SK-N-SH (cell line): ENCODE results near the gene WWOX. TPM values are rescaled to one million over a fixed set of nuclear protein-coding genes. Genes with fewer than 3 reads are reported as not detected.

Experiments used
- CTCF ChIA-PET: fragments of 300-600, 350-600 bp; formaldehyde crosslinking; extraction: SDS; loops from one replicate; lab custom pipeline; 2021; lab: Yijun Ruan, JAX
- POLR2A ChIA-PET: fragments of 350-600 bp; sonication (Branson Sonifier 250); formaldehyde crosslinking; extraction: SDS; loops from one replicate; lab custom pipeline; 2020; ENCODE audit warnings: antibody characterized with exemption, inconsistent platforms; lab: Yijun Ruan, JAX
- DNase-seq: peaks from one replicate; pipeline ENCODE4 v3.0.0; 2012
- H2AFZ ChIP-seq: fragments of 200-600 bp; sonication (generic); 2 replicates; pipeline ENCODE4 v1.8.1; 2016; ENCODE audit warnings: antibody characterized with exemption, mild to moderate bottlenecking, low read depth
- H3F3A ChIP-seq: fragments of 200-600 bp; sonication (generic); replicated peaks from 2 replicates; pipeline ENCODE3; 2016; ENCODE audit warnings: antibody characterized with exemption, mild to moderate bottlenecking; ENCODE audit not compliant: insufficient read depth
- H3K27ac ChIP-seq, 2 experiments: fragments of 200-500 bp in 1 of 2; fragments of 200-600 bp in 1 of 2; sonication (Bioruptor generic) in 1 of 2; sonication (generic), shearing (Covaris generic) in 1 of 2; 2 replicates each; pipeline versions ENCODE4 v1.5.1 to v1.6.1; 2014 to 2016; ENCODE audit warnings: low read depth in 2 of 2, inconsistent platforms in 1 of 2, low read length in 1 of 2, mild to moderate bottlenecking in 1 of 2, mixed read lengths in 1 of 2
- H3K27me3 ChIP-seq: fragments of 200-600 bp; sonication (generic), shearing (Covaris generic); 2 replicates; pipeline ENCODE4 v1.6.1; 2016; ENCODE audit warnings: mixed run types; ENCODE audit not compliant: insufficient read depth
- H3K36me3 ChIP-seq, 2 experiments: fragments of 200-500 bp in 1 of 2; fragments of 200-600 bp in 1 of 2; sonication (Bioruptor generic) in 1 of 2; sonication (generic) in 1 of 2; replicated peaks in 1 of 2; 2 replicates each; pipeline versions ENCODE3 to v1.5.1; 2014 to 2016; ENCODE audit warnings: low read length in 1 of 2, mild to moderate bottlenecking in 1 of 2; ENCODE audit not compliant: insufficient read depth in 2 of 2, control insufficient read depth in 1 of 2
- H3K4me1 ChIP-seq, 2 experiments: fragments of 200-500 bp in 1 of 2; fragments of 200-600 bp in 1 of 2; sonication (Bioruptor generic) in 1 of 2; sonication (generic), shearing (Covaris generic) in 1 of 2; 2 replicates each; pipeline versions ENCODE4 v1.5.1 to v1.6.1; 2014 to 2016; ENCODE audit warnings: low read depth in 1 of 2, low read length in 1 of 2, mixed run types in 1 of 2; ENCODE audit not compliant: insufficient read depth in 2 of 2, control insufficient read depth in 1 of 2
- H3K4me2 ChIP-seq: fragments of 200-600 bp; sonication (generic), shearing (Covaris generic); 2 replicates; pipeline ENCODE4 v1.6.1; 2017; ENCODE audit warnings: mixed run types
- H3K4me3 ChIP-seq, 2 experiments: fragments of 200-500 bp in 1 of 2; fragments of 200-600 bp in 1 of 2; sonication (Bioruptor generic) in 1 of 2; sonication (generic), shearing (Covaris generic) in 1 of 2; 2 replicates each; pipeline versions ENCODE4 v1.5.1 to v1.8.1; 2014 to 2016; ENCODE audit warnings: low read depth in 2 of 2, inconsistent platforms in 1 of 2, low read length in 1 of 2, mild to moderate bottlenecking in 1 of 2, mixed read lengths in 1 of 2, moderate library complexity in 1 of 2
- H3K79me2 ChIP-seq: fragments of 200-600 bp; sonication (generic); 2 replicates; pipeline ENCODE4 v1.8.1; 2017; ENCODE audit warnings: mild to moderate bottlenecking; ENCODE audit not compliant: insufficient read depth
- H3K9ac ChIP-seq: fragments of 200-600 bp; sonication (generic); 2 replicates; pipeline ENCODE4 v1.6.1; 2017; ENCODE audit warnings: mixed run types
- H3K9me2 ChIP-seq: fragments of 200-600 bp; sonication (generic); 2 replicates; pipeline ENCODE4 v1.6.1; 2017; ENCODE audit warnings: mixed run types
- H3K9me3 ChIP-seq: fragments of 200-600 bp; sonication (generic); 2 replicates; pipeline ENCODE4 v1.6.1; 2017; ENCODE audit warnings: mixed run types, mild to moderate bottlenecking, moderate library complexity
- H4K20me1 ChIP-seq: fragments of 200-600 bp; sonication (generic); 2 replicates; pipeline ENCODE4 v1.6.1; 2017; ENCODE audit warnings: mild to moderate bottlenecking, mixed run types; ENCODE audit not compliant: insufficient read depth
- EP300 ChIP-seq, 2 experiments: IDR thresholded peaks; 2 replicates each; pipeline versions ENCODE4 v1.4.0 to v1.6.1; 2012; ENCODE audit warnings: borderline replicate concordance in 1 of 2, low read depth in 1 of 2, low read length in 1 of 2
- FOSL2 ChIP-seq: IDR thresholded peaks from 2 replicates; pipeline ENCODE4 v1.4.0; 2012; ENCODE audit warnings: low read depth, mild to moderate bottlenecking, moderate library complexity, borderline replicate concordance
- FOXM1 ChIP-seq: IDR thresholded peaks from 2 replicates; pipeline ENCODE4 v1.4.0; 2012; ENCODE audit warnings: low read depth, mild to moderate bottlenecking
- GABPA ChIP-seq: IDR thresholded peaks from 2 replicates; pipeline ENCODE4 v1.4.0; 2012; ENCODE audit warnings: low read depth, mild to moderate bottlenecking
- JUND ChIP-seq: IDR thresholded peaks from 2 replicates; pipeline ENCODE4 v1.4.0; 2012
- NFIC ChIP-seq: IDR thresholded peaks from 2 replicates; pipeline ENCODE4 v1.4.0; 2012; ENCODE audit warnings: borderline replicate concordance
- RAD21 ChIP-seq: IDR thresholded peaks from 2 replicates; pipeline ENCODE4 v1.6.1; 2012; ENCODE audit warnings: mild to moderate bottlenecking, low read length
- RCOR1 ChIP-seq: fragments of 150-350 bp; IDR thresholded peaks from 2 replicates; pipeline ENCODE4 v1.6.1; 2017; ENCODE audit warnings: antibody characterized with exemption, low read length
- YY1 ChIP-seq: IDR thresholded peaks from 2 replicates; pipeline ENCODE4 v1.4.0; 2012; ENCODE audit warnings: low read depth, mild to moderate bottlenecking
- WGBS: methylation state at CpG from one replicate; pipeline ENCODE4 v1.1.6; 2017; ENCODE audit warnings: low lambda C conversion rate; 5-methylcytosine and 5-hydroxymethylcytosine counted together
- polyA plus RNA-seq, 3 experiments: library from polyadenylated mRNA; depleted of rRNA; stranded (reverse); fragments of >200 nt; gene quantifications; 2 replicates each; pipeline ENCODE4 v1.2.3, GENCODE V29; 2012
- TF ChIP-seq, protein P1 (sequence below): IDR thresholded peaks from 2 replicates; pipeline ENCODE4 v1.4.0; 2012; ENCODE audit warnings: low read depth, borderline replicate concordance
- TF ChIP-seq, protein P2 (sequence below): IDR thresholded peaks from 2 replicates; pipeline ENCODE4 v1.4.0; 2012; ENCODE audit warnings: low read depth, borderline replicate concordance
- TF ChIP-seq, protein P3 (sequence below): IDR thresholded peaks from 2 replicates; pipeline ENCODE4; 2012

Gene WWOX
- polyA plus RNA-seq, 1 of the 3 experiments (the other 2 are of a cell fraction) = 10.8 TPM

DNA sequence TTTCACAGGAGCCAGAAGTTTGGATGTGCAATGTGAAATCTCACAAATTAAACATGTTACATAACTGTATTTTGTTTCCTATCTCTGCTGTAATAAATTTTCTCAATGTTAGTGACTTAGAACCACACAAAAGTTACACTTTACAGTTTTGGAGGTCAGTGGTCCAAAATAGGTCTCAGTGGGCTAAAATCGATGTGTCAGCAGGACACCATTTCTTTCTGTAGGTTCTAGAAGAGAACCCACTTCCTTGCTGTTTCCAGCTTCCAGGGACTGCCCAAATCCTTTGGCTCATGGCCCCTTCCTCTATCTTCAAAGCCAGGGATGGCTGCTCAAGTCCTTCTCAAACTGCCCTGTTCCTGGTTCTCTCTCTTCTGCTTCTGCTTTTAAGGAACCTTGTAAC is 252.7 kb downstream of the WWOX start:
- H3F3A ChIP-seq = no peaks in the 10 kb centered on the region
- no peak overlapping the region for H3K27ac ChIP-seq
- no peaks in the 10 kb centered on the region for H3K79me2 ChIP-seq
- no peaks in the 10 kb centered on the region for H3K4me1 ChIP-seq
- ChIA-PET CTCF (interaction anchor here (0.7 to 1.1 kb wide), 2 partner anchors 7 to 12 kb away, joined by 3 read pairs; no protein-coding TSS in a partner anchor), POLR2A (no interaction called here)
- DNase-seq = no peak
- H4K20me1 ChIP-seq = no peaks in the 10 kb centered on the region
- no peak overlapping the region for H3K4me3 ChIP-seq
- no peaks in the 10 kb centered on the region for H3K27me3 ChIP-seq
- no peak overlapping the region for H3K9ac ChIP-seq
- H3K4me2 ChIP-seq = no peak overlapping the region
- TF ChIP-seq FOXM1 = no peak
- TF ChIP-seq, protein P1, sequence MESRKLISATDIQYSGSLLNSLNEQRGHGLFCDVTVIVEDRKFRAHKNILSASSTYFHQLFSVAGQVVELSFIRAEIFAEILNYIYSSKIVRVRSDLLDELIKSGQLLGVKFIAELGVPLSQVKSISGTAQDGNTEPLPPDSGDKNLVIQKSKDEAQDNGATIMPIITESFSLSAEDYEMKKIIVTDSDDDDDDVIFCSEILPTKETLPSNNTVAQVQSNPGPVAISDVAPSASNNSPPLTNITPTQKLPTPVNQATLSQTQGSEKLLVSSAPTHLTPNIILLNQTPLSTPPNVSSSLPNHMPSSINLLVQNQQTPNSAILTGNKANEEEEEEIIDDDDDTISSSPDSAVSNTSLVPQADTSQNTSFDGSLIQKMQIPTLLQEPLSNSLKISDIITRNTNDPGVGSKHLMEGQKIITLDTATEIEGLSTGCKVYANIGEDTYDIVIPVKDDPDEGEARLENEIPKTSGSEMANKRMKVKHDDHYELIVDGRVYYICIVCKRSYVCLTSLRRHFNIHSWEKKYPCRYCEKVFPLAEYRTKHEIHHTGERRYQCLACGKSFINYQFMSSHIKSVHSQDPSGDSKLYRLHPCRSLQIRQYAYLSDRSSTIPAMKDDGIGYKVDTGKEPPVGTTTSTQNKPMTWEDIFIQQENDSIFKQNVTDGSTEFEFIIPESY = no peak
- TF ChIP-seq, all 33 proteins: peak for 0
- WGBS = 17% methylated on average over 1 of the region's 1 CpG
- no peaks in the 10 kb centered on the region; the same call in 1 of the 2 replicates for H3K9me3 ChIP-seq
- no peaks in the 10 kb centered on the region for H3K36me3 ChIP-seq
- H2AFZ ChIP-seq = no peak overlapping the region
- H3K9me2 ChIP-seq = no peaks in the 10 kb centered on the region

DNA sequence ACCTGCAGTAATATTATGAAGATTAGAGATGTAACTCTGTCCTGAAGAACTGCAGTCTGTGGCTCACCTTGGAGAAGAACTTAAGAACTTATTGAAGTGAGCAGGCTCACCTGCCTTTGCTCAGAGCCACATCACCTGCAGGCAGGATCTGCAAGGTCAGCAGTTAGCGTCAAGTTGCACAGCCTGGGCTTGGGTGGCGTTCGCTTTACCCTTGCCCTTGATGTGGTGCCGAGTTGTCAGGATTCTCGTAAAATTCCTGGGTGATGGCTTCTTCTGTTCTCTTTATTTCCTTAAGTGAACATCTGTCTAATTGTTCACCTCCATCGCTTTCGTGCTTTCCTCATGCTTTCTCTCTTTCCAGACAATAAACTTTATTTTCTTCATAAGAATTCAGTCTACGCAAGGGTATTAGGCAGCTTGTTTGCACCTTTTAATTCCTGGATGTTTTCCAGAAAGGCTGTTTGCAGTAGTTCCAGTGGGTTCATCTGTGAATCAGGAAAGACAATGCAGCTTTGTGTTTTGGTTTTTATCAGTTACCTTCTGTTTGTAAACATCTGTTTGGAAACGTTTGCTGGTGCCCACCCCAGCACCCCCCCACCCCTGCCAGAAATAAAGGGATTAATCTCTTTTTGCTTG is 254.3 kb downstream of the WWOX start:
- TF ChIP-seq NFIC = no peak
- TF ChIP-seq FOSL2 = no peak
- TF ChIP-seq, protein P2, sequence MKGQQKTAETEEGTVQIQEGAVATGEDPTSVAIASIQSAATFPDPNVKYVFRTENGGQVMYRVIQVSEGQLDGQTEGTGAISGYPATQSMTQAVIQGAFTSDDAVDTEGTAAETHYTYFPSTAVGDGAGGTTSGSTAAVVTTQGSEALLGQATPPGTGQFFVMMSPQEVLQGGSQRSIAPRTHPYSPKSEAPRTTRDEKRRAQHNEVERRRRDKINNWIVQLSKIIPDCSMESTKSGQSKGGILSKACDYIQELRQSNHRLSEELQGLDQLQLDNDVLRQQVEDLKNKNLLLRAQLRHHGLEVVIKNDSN = no peak
- TF ChIP-seq FOXM1 = no peak
- no peak for TF ChIP-seq YY1
- no peak for TF ChIP-seq JUND
- TF ChIP-seq RAD21 = no peak
- no peak for TF ChIP-seq RCOR1
- TF ChIP-seq GABPA = no peak
- TF ChIP-seq, protein P3, sequence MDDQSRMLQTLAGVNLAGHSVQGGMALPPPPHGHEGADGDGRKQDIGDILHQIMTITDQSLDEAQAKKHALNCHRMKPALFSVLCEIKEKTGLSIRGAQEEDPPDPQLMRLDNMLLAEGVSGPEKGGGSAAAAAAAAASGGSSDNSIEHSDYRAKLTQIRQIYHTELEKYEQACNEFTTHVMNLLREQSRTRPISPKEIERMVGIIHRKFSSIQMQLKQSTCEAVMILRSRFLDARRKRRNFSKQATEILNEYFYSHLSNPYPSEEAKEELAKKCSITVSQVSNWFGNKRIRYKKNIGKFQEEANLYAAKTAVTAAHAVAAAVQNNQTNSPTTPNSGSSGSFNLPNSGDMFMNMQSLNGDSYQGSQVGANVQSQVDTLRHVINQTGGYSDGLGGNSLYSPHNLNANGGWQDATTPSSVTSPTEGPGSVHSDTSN = no peak
- no peak for TF ChIP-seq EP300 (IDR thresholded peaks at IDR 0.05; ENCODE audit: borderline replicate concordance in 1 of 2, low read depth in 1 of 2, low read length in 1 of 2)
- no peaks in the 10 kb centered on the region for H3K36me3 ChIP-seq
- no peaks in the 10 kb centered on the region for H3F3A ChIP-seq
- no peaks in the 10 kb centered on the region for H3K4me1 ChIP-seq
- H3K4me2 ChIP-seq = no peak overlapping the region
- no peak overlapping the region for H3K9ac ChIP-seq
- no peak for DNase-seq
- H3K27ac ChIP-seq = no peak overlapping the region
- WGBS = 69% methylated on average over 9 of the region's 9 CpGs
- no peaks in the 10 kb centered on the region for H4K20me1 ChIP-seq
- H3K9me3 ChIP-seq = no peaks in the 10 kb centered on the region; the same call in 1 of the 2 replicates
- no peaks in the 10 kb centered on the region for H3K9me2 ChIP-seq
- no peaks in the 10 kb centered on the region for H3K27me3 ChIP-seq
- H3K79me2 ChIP-seq = no peaks in the 10 kb centered on the region
- ChIA-PET CTCF (no interaction called here), POLR2A (no interaction called here)
- no peak overlapping the region for H3K4me3 ChIP-seq
- H2AFZ ChIP-seq = no peak overlapping the region
